Activated CD8-positive, alpha-beta T cell treated with anti-CD3 and anti-CD28 coated beads for 36 hours (primary cell): ENCODE data around the gene CXCL5. TPM values are rescaled to one million over a fixed set of nuclear protein-coding genes. Genes with fewer than 3 reads are reported as not detected.

Source experiments
- ATAC-seq: fragments of 200-7000 bp; cut with Tn5 transposase; one replicate; pipeline ENCODE4 v1.10.0; 2021; ENCODE audit warnings: mild to moderate bottlenecking, moderate library complexity
- CTCF ChIA-PET: fragments of 350-600 bp; sonication (Branson Sonifier 250); formaldehyde crosslinking; loops from one replicate; lab custom pipeline; 2021; ENCODE audit warnings: antibody characterized with exemption; lab: Charles Lee
- POLR2A ChIA-PET: fragments of 350-600 bp; sonication (Branson Sonifier 250); formaldehyde crosslinking; loops from one replicate; lab custom pipeline; 2021; ENCODE audit warnings: antibody characterized with exemption; lab: Charles Lee
- DNase-seq: peaks from one replicate; pipeline ENCODE4 v3.0.0-alpha.2; 2020
- H3K27ac Mint-ChIP-seq: one replicate; pipeline ENCODE4 v1.8.0; 2021; ENCODE audit warnings: mild to moderate bottlenecking, mixed read lengths
- H3K27me3 Mint-ChIP-seq: one replicate; pipeline ENCODE4 v1.8.0; 2021; ENCODE audit warnings: mixed read lengths
- H3K36me3 Mint-ChIP-seq: one replicate; pipeline ENCODE4 v1.8.0; 2021; ENCODE audit warnings: low read depth, mixed read lengths
- H3K4me1 Mint-ChIP-seq: one replicate; pipeline ENCODE4 v1.8.0; 2021; ENCODE audit warnings: low read depth, mixed read lengths
- H3K4me3 Mint-ChIP-seq: one replicate; pipeline ENCODE4 v1.8.0; 2021; ENCODE audit warnings: mild to moderate bottlenecking, moderate library complexity, mixed read lengths
- H3K9me3 Mint-ChIP-seq: one replicate; pipeline ENCODE4 v1.8.0; 2021; ENCODE audit warnings: mixed read lengths
- intact Hi-C: fragments of 100-400 bp; cut with micrococcal nuclease; formaldehyde crosslinking; loops from one replicate; pipeline ENCODE4 v1.10.0; 2022
- total RNA-seq, 2 experiments: library from RNA; stranded (reverse); gene quantifications; one replicate each; pipeline ENCODE4 v1.2.3, GENCODE V29; 2021
- TF ChIP-seq, protein P1 (sequence below): fragments of 200-600 bp; IDR thresholded peaks from one replicate; pipeline ENCODE4 v1.8.0; 2022; ENCODE audit warnings: antibody characterized with exemption, mild to moderate bottlenecking

The CXCL5 gene
- total RNA-seq, 2 experiments from 2014 or later: not detected

GRCh38 chr4:73992050-73992449, 6.4 kb downstream of the CXCL5 start:
- intact Hi-C loops: no loop called here
- ChIA-PET CTCF (no interaction called here), POLR2A (no interaction called here)
- no peak overlapping the region for H3K27ac Mint-ChIP-seq
- no peaks in the 10 kb centered on the region for H3K4me1 Mint-ChIP-seq
- no peak for ATAC-seq
- H3K36me3 Mint-ChIP-seq: no peaks in the 10 kb centered on the region
- no peak for DNase-seq
- H3K9me3 Mint-ChIP-seq: no peaks in the 10 kb centered on the region
- H3K4me3 Mint-ChIP-seq: no peak overlapping the region
- H3K27me3 Mint-ChIP-seq: peaks cover under 1% of the 10 kb centered on the region
- TF ChIP-seq, protein P1, sequence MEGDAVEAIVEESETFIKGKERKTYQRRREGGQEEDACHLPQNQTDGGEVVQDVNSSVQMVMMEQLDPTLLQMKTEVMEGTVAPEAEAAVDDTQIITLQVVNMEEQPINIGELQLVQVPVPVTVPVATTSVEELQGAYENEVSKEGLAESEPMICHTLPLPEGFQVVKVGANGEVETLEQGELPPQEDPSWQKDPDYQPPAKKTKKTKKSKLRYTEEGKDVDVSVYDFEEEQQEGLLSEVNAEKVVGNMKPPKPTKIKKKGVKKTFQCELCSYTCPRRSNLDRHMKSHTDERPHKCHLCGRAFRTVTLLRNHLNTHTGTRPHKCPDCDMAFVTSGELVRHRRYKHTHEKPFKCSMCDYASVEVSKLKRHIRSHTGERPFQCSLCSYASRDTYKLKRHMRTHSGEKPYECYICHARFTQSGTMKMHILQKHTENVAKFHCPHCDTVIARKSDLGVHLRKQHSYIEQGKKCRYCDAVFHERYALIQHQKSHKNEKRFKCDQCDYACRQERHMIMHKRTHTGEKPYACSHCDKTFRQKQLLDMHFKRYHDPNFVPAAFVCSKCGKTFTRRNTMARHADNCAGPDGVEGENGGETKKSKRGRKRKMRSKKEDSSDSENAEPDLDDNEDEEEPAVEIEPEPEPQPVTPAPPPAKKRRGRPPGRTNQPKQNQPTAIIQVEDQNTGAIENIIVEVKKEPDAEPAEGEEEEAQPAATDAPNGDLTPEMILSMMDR: no peak

DNA sequence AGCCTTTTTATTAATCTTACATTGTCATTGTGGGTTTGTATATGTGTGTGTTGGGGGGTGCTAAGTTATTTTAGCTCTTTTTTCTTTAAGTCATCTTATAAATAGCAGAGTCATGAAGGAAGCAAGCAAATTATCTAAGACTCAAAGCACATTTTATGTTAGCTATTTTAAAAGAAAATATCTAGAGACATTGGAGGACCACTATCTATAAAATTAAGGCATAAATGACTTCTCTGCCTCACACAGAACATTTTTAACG, 6.8 kb downstream of the CXCL5 start:
- H3K27me3 Mint-ChIP-seq: no peaks in the 10 kb centered on the region
- intact Hi-C loops: no loop called here
- H3K9me3 Mint-ChIP-seq: no peaks in the 10 kb centered on the region
- no peak overlapping the region for H3K27ac Mint-ChIP-seq
- no peaks in the 10 kb centered on the region for H3K4me1 Mint-ChIP-seq
- POLR2A ChIA-PET: no interaction called here
- no peak overlapping the region for H3K4me3 Mint-ChIP-seq
- no peaks in the 10 kb centered on the region for H3K36me3 Mint-ChIP-seq
- DNase-seq: no peak
- ATAC-seq: no peak
- CTCF ChIA-PET: no interaction called here
- TF ChIP-seq, protein P1: no peak

DNA sequence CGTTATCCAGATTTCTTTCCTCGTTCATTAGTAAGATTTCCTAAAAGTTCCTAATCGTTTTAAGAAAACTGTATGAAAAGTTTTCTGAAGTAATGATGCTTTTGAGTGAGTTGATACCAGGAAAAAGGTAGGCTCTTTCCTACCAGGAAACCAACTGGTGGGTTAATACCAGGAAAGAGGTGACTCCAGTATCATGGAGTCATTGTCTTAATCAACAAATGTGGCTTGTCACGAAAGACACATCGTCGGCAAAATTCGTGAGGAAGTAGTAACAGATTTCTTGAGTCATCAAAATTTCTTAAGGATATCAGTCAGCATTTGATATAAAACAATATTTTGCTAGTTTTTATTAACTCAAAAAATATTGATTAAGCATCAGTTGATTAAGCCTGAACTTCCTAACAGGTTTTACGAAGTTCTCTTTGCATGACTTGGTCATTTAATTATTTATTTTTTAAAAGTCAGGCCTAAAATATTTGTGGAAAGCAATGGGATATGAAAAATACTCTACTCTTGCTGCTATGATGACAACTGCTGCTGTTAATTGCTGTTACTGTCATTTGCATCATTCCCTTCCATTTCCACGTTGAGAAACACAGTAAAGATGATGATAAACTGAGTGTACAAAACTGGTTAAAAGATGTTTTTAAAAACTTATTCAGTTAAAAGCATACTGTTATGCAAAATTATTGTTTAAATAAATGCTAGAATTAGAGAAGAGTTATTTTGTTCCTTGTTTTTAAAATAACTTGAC, 7.3 kb downstream of the CXCL5 start:
- DNase-seq (no peak), ATAC-seq (no peak)
- Mint-ChIP-seq H3K27ac (no peak overlapping the region), H3K4me3 (no peak overlapping the region), H3K27me3 (no peaks in the 10 kb centered on the region), H3K4me1 (no peaks in the 10 kb centered on the region), H3K9me3 (no peaks in the 10 kb centered on the region), H3K36me3 (no peaks in the 10 kb centered on the region)
- ChIA-PET POLR2A (no interaction called here), CTCF (no interaction called here)
- TF ChIP-seq, protein P1: no peak
- intact Hi-C loops: no loop called here

DNA sequence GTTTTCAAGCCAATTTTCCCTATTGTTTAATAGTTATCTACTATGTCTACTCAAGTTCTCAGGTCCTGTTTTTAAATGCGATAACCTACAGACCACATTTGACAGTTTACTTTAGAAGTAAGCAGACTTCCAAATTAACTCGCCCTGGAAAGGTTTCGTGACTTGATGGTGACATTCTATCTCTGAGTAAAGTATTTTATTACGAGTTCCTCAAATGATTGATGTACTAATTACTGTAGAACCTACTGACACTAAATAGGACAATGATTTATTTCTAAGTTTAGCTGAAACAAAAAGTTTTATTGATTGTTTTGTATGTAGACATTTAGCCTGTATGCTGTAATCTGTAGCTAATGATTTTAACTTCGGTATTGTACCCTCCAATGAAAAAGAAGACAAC, 8.5 kb downstream of the CXCL5 start:
- H3K4me1 Mint-ChIP-seq: no peaks in the 10 kb centered on the region
- no peak for ATAC-seq
- H3K4me3 Mint-ChIP-seq: no peak overlapping the region
- POLR2A ChIA-PET: no interaction called here
- H3K36me3 Mint-ChIP-seq: no peaks in the 10 kb centered on the region
- intact Hi-C loops: no loop called here
- no peaks in the 10 kb centered on the region for H3K27me3 Mint-ChIP-seq
- CTCF ChIA-PET: no interaction called here
- H3K27ac Mint-ChIP-seq: no peak overlapping the region
- DNase-seq: no peak
- no peaks in the 10 kb centered on the region for H3K9me3 Mint-ChIP-seq
- TF ChIP-seq, protein P1: no peak

DNA sequence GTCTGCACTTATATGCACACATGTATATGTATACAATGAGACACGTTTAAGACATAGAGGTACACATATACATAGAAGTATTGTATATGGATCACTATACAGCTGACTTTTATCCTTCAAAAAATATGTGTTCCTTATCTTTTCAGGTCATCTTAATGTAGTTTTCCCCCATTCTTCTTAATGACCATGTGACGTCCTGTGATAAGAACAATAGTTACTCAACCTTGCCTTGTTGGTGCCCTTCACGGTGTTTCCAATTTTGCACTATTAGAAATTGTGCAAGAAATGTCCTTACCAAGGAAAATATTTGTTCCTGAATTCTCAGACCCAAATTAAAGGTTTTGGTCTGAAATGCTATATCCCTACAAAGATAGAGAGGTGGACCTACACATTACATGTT, 9.4 kb downstream of the CXCL5 start:
- no peaks in the 10 kb centered on the region for H3K36me3 Mint-ChIP-seq
- CTCF ChIA-PET: no interaction called here
- POLR2A ChIA-PET: no interaction called here

More for the DNA sequence above, 9.4 kb downstream of the CXCL5 start:
- intact Hi-C loops: no loop called here
- Mint-ChIP-seq H3K9me3 (no peaks in the 10 kb centered on the region), H3K27me3 (no peaks in the 10 kb centered on the region), H3K4me1 (no peaks in the 10 kb centered on the region), H3K27ac (no peak overlapping the region), H3K4me3 (no peak overlapping the region)
- ATAC-seq (no peak), DNase-seq (no peak)
- TF ChIP-seq, protein P1: no peak
